B cell (primary cell): Measurements from ENCODE around the gene EPHB3. TPM values are rescaled to one million over a fixed set of nuclear protein-coding genes. Genes with fewer than 3 reads are reported as not detected.

Experiments
- ATAC-seq: fragments of 200-7000 bp; cut with Tn5 transposase; one replicate; pipeline ENCODE4 v1.10.0; 2021; ENCODE audit warnings: low read depth, mild to moderate bottlenecking, moderate number of reproducible peaks, moderate library complexity
- CTCF ChIA-PET: fragments of 350-600 bp; sonication (Branson Sonifier 250); formaldehyde crosslinking; loops from one replicate; lab custom pipeline; 2021; ENCODE audit warnings: antibody characterized with exemption, inconsistent platforms; lab: Charles Lee
- POLR2A ChIA-PET: fragments of 350-600 bp; sonication (Branson Sonifier 250); formaldehyde crosslinking; loops from one replicate; lab custom pipeline; 2021; ENCODE audit warnings: antibody characterized with exemption; lab: Charles Lee
- DNase-seq: peaks from one replicate; pipeline ENCODE4 v3.0.0; 2013
- H2AFZ ChIP-seq: 2 replicates; pipeline ENCODE4 v1.6.1; 2012; ENCODE audit warnings: mild to moderate bottlenecking, low read depth, low read length; ENCODE audit not compliant: insufficient read depth, poor library complexity, severe bottlenecking
- H3K27ac ChIP-seq, 2 donors: 1 replicate in 1 of 2; 2 replicates in 1 of 2; pipeline ENCODE4 v1.5.1; 2012 to 2013; ENCODE audit warnings: low read length in 2 of 2, mild to moderate bottlenecking in 2 of 2, moderate library complexity in 1 of 2
- H3K27me3 ChIP-seq, 4 experiments: fragments of 200-600 bp in 1 of 4; sonication (generic) in 1 of 4; replicated peaks in 1 of 4; 1 replicate in 2 of 4; 2 replicates in 2 of 4; pipeline versions ENCODE4 v1.6.1 to v1.7.0; 2013 to 2016; ENCODE audit warnings: low read length in 3 of 4, mild to moderate bottlenecking in 2 of 4, mixed read lengths in 1 of 4, moderate library complexity in 1 of 4; ENCODE audit not compliant: insufficient read depth in 4 of 4, control insufficient read depth in 3 of 4; ENCODE audit errors: control extremely low read depth in 1 of 4
- H3K36me3 ChIP-seq, 2 experiments: replicated peaks in 1 of 2; 1 replicate in 1 of 2; 2 replicates in 1 of 2; pipeline versions ENCODE4 v1.6.1 to v1.7.1; 2013; ENCODE audit warnings: low read length in 1 of 2; ENCODE audit not compliant: insufficient read depth in 2 of 2, control insufficient read depth in 1 of 2; ENCODE audit errors: control extremely low read depth in 1 of 2, extremely low read depth in 1 of 2
- H3K4me1 ChIP-seq, 2 donors: fragments of 200-600 bp in 1 of 2; sonication (generic) in 1 of 2; 1 replicate in 1 of 2; 2 replicates in 1 of 2; pipeline versions ENCODE4 v1.5.1 to v1.6.1; 2013 to 2017; ENCODE audit warnings: low read length in 2 of 2; ENCODE audit not compliant: control insufficient read depth in 2 of 2, insufficient read depth in 2 of 2
- H3K4me2 ChIP-seq: replicated peaks from 2 replicates; pipeline ENCODE3; 2012; ENCODE audit warnings: mild to moderate bottlenecking, low read depth, low read length; ENCODE audit not compliant: poor library complexity, severe bottlenecking
- H3K4me3 ChIP-seq, 5 experiments: fragments of 200-600 bp in 1 of 5; sonication (generic) in 1 of 5; 1 replicate in 3 of 5; 2 replicates in 2 of 5; pipeline versions ENCODE4 v1.5.1 to v1.7.0; 2011 to 2016; ENCODE audit warnings: low read length in 4 of 5, mild to moderate bottlenecking in 4 of 5, low read depth in 2 of 5, control low read depth in 1 of 5, moderate library complexity in 1 of 5; ENCODE audit not compliant: insufficient read depth in 1 of 5; ENCODE audit errors: control extremely low read depth in 1 of 5, extremely low read depth in 1 of 5
- H3K79me2 ChIP-seq: fragments of 200-600 bp; sonication (generic); one replicate; pipeline ENCODE4 v1.6.0; 2016; ENCODE audit warnings: low read length; ENCODE audit not compliant: control insufficient read depth, insufficient read depth
- H3K9ac ChIP-seq: fragments of 200-600 bp; sonication (generic); 2 replicates; pipeline ENCODE4 v1.6.1; 2017; ENCODE audit warnings: mild to moderate bottlenecking, low read length, moderate library complexity
- H3K9me3 ChIP-seq, 3 donors: one replicate each; pipeline versions ENCODE4 v1.6.1 to v1.7.1; 2013; ENCODE audit warnings: low read length in 2 of 3; ENCODE audit not compliant: control insufficient read depth in 2 of 3, insufficient read depth in 1 of 3; ENCODE audit errors: control extremely low read depth in 1 of 3
- H4K20me1 ChIP-seq: 2 replicates; pipeline ENCODE4 v1.6.0; 2012; ENCODE audit warnings: mild to moderate bottlenecking, low read length; ENCODE audit not compliant: insufficient read depth, control insufficient read depth, poor library complexity, severe bottlenecking
- H3K27ac Mint-ChIP-seq: one replicate; pipeline ENCODE4 v1.8.0; 2021; ENCODE audit warnings: mixed read lengths
- H3K27me3 Mint-ChIP-seq: one replicate; pipeline ENCODE4 v1.8.0; 2021; ENCODE audit warnings: mixed read lengths
- H3K4me1 Mint-ChIP-seq: one replicate; pipeline ENCODE4 v1.8.0; 2021; ENCODE audit warnings: mixed read lengths
- H3K4me3 Mint-ChIP-seq: one replicate; pipeline ENCODE4 v1.8.0; 2021; ENCODE audit warnings: mixed read lengths
- H3K9me3 Mint-ChIP-seq: one replicate; pipeline ENCODE4 v1.8.0; 2022; ENCODE audit warnings: mixed read lengths; ENCODE audit not compliant: insufficient read depth
- CTCF ChIP-seq: fragments of 200-600 bp; IDR thresholded peaks from one replicate; pipeline ENCODE4 v1.8.0; 2022; ENCODE audit warnings: antibody characterized with exemption, mild to moderate bottlenecking
- EZH2 ChIP-seq: IDR thresholded peaks from 2 replicates; pipeline ENCODE4 v1.6.1; 2012; ENCODE audit warnings: borderline replicate concordance, low read depth, mild to moderate bottlenecking, moderate library complexity, low read length; ENCODE audit not compliant: insufficient read depth, poor library complexity, severe bottlenecking
- WGBS: methylation state at CpG from one replicate; pipeline ENCODE4 v1.1.5; 2013; ENCODE audit warnings: missing lambda C conversion rate; ENCODE audit not compliant: insufficient coverage; 5-methylcytosine and 5-hydroxymethylcytosine counted together
- intact Hi-C: fragments of 100-400 bp; cut with micrococcal nuclease; formaldehyde crosslinking; loops from one replicate; pipeline ENCODE4 v1.10.0; 2022
- polyA plus RNA-seq: library from polyadenylated mRNA; depleted of rRNA; stranded (reverse); fragments of >200 nt; gene quantifications from 2 replicates; pipeline ENCODE4 v1.2.3, GENCODE V29; 2012
- total RNA-seq, 2 donors: library from RNA; stranded (reverse); fragments of 120-200 nt in 1 of 2; gene quantifications; 1 replicate in 1 of 2; 2 replicates in 1 of 2; pipeline versions ENCODE4 v1.2.3 to v1.2.4, GENCODE V29; 2013 to 2022

Gene EPHB3
- total and polyA plus RNA-seq, 2 donors (not counting 1 experiment from before 2014, with no cell fraction given): 0.06 to 0.07 TPM

GRCh38 chr3:184513276-184514170 lies 48.1 kb upstream of the EPHB3 start:
- intact Hi-C loops: loop anchor here (1.0 kb wide), 3 partner anchors 95 to 159 kb away; no protein-coding TSS in a partner anchor
- Histone ChIP-seq H4K20me1 (no peaks in the 10 kb centered on the region), H3K9ac (peak overlapping the region; percentile 46), H3K27me3 (peaks cover 0 to 33% (median 25%) of the 10 kb centered on the region in 4 experiments), H3K79me2 (no peaks in the 10 kb centered on the region), H3K4me2 (peak overlapping the region; percentile 77), H3K36me3 (no peaks in the 10 kb centered on the region), H3K9me3 (peaks cover 0 to 6% (median 0%) of the 10 kb centered on the region in 3 donors), H3K27ac (no peak overlapping the region), H3K4me3 (peak overlapping the region in 4 of 5 experiments; percentile 15 to 46 (median 40)), H3K4me1 (peaks cover 11 to 14% of the 10 kb centered on the region in 2 donors), H2AFZ (peak overlapping the region; percentile 70)
- CTCF ChIA-PET: interaction anchor here (0.5 to 7.8 kb wide), 41 partner anchors 8 to 617 kb away, joined by 3 to 107 read pairs (median 5); partner anchors contain the start of genes CLCN2, EPHB3, FAM131A and POLR2H
- H3K4me3 Mint-ChIP-seq: peak overlapping the region; percentile 64
- DNase-seq (peak; percentile 89), ATAC-seq (peak; percentile 100)
- no peak overlapping the region for H3K27ac Mint-ChIP-seq
- no peaks in the 10 kb centered on the region for H3K9me3 Mint-ChIP-seq
- POLR2A ChIA-PET: interaction anchor here (0.5 kb wide), 1 partner anchor 96 kb away, joined by 5 read pairs; no protein-coding TSS in a partner anchor
- WGBS: 12% methylated on average over 64 of the region's 69 CpGs
- TF ChIP-seq EZH2 (no peak), CTCF (peak; percentile 86)
- peaks cover 14% of the 10 kb centered on the region for H3K4me1 Mint-ChIP-seq
- H3K27me3 Mint-ChIP-seq: peaks cover 70% of the 10 kb centered on the region
